ENCODE measurements around the gene MAST3.

GRCh38 chr19:18161636-18162002 lies 64.0 kb downstream of the MAST3 start:
- TF ChIP-seq CTCF (IDR thresholded peaks at IDR 0.05): no peak
- TF ChIP-seq EP300 (IDR thresholded peaks at IDR 0.05): no peak
- TF ChIP-seq POLR2AphosphoS5 (IDR thresholded peaks at IDR 0.05): no peak
- TF ChIP-seq POLR2A (IDR thresholded peaks at IDR 0.05): no peak
